ENCODE data around the gene UGT1A5.

DNA sequence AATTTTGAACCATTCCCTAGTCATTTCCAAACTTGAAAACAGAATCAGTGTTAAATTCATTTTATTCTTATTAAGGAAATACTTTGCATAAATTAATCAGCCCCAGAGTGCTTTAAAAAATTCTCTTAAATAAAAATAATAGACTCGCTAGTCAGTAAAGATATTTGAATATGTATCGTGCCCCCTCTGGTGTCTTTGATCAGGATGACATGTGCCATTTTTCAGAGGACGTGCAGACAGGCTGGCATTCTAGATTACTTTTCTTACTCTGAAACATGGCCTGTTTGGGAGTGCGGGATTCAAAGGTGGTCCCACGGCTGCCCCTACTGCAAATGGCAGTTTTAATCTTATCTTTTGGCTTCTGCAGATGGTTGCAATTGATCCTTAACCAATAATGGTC is 59.9 kb downstream of the UGT1A5 start:
- TF ChIP-seq CTCF (conservative IDR thresholded peaks at IDR 0.05; ENCODE audit: low read depth, low read length) (no peak), EZH2 (IDR thresholded peaks at IDR 0.05; ENCODE audit: borderline replicate concordance, low read depth, low read length, poor library complexity, severe bottlenecking) (no peak)

All from A673 (cell line).